ENCODE measurements around the gene TRAK1.

DNA sequence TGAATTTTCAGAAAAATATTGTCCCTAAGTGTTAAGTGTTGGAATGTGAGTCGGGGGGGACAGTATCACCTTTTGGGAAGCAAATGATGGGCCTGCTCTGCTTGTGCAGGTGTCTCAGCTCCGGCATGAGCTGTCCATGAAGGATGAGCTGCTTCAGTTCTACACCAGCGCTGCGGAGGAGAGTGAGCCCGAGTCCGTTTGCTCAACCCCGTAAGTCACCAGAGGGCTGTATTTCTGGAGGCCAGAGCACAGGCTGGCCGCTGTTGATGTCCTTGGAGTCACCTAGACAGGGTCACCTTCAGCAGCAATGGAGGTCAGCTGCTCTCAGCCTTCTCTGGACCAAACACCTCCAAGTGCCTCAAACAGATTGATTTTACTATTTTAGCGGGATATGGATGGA lies 96.8 kb downstream of the TRAK1 start:
- no peak for TF ChIP-seq CTCF (IDR thresholded peaks at IDR 0.05; ENCODE audit: low read depth, low read length)
- no peak for TF ChIP-seq EZH2phosphoT487 (IDR thresholded peaks at IDR 0.05; ENCODE audit: low read depth)

All from OCI-LY3 (cell line).